Measurements from ENCODE around the gene RACK1.

RACK1 gene

GRCh38 chr5:181248277-181248676 is 4.6 kb upstream of the RACK1 start:
- peaks cover 90% of the 10 kb centered on the region for H3K79me2 ChIP-seq (ENCODE audit: control insufficient read depth, low read length)
- peaks cover 43% of the 10 kb centered on the region for H3K4me1 ChIP-seq (ENCODE audit: control insufficient read depth, low read length)
- H3K36me3 ChIP-seq (ENCODE audit: control insufficient read depth, low read length), result peaks cover 37% of the 10 kb centered on the region
- peaks cover 18% of the 10 kb centered on the region for H3F3A ChIP-seq (ENCODE audit: control insufficient read depth, insufficient read depth)
- peak overlapping the region; percentile 87 for H3K4me3 ChIP-seq (ENCODE audit: low read length)
- H3K9me3 ChIP-seq (ENCODE audit: control insufficient read depth, insufficient read depth, low read length), result no peaks in the 10 kb centered on the region
- TF ChIP-seq, protein P1, sequence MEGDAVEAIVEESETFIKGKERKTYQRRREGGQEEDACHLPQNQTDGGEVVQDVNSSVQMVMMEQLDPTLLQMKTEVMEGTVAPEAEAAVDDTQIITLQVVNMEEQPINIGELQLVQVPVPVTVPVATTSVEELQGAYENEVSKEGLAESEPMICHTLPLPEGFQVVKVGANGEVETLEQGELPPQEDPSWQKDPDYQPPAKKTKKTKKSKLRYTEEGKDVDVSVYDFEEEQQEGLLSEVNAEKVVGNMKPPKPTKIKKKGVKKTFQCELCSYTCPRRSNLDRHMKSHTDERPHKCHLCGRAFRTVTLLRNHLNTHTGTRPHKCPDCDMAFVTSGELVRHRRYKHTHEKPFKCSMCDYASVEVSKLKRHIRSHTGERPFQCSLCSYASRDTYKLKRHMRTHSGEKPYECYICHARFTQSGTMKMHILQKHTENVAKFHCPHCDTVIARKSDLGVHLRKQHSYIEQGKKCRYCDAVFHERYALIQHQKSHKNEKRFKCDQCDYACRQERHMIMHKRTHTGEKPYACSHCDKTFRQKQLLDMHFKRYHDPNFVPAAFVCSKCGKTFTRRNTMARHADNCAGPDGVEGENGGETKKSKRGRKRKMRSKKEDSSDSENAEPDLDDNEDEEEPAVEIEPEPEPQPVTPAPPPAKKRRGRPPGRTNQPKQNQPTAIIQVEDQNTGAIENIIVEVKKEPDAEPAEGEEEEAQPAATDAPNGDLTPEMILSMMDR (IDR thresholded peaks at IDR 0.05; ENCODE audit: low read depth, low read length, poor library complexity, severe bottlenecking), result no peak
- no peaks in the 10 kb centered on the region for H4K20me1 ChIP-seq (ENCODE audit: control insufficient read depth, insufficient read depth, low read depth, low read length)
- peak overlapping the region; percentile 92 for H3K4me2 ChIP-seq (ENCODE audit: low read length)
- H3K9me2 ChIP-seq (replicated peaks; ENCODE audit: control insufficient read depth, low read length), result no peaks in the 10 kb centered on the region
- H3K27me3 ChIP-seq (ENCODE audit: control insufficient read depth, low read length), result no peaks in the 10 kb centered on the region
- H3K27ac ChIP-seq (ENCODE audit: low read depth, low read length), result peak overlapping the region; percentile 25

DNA sequence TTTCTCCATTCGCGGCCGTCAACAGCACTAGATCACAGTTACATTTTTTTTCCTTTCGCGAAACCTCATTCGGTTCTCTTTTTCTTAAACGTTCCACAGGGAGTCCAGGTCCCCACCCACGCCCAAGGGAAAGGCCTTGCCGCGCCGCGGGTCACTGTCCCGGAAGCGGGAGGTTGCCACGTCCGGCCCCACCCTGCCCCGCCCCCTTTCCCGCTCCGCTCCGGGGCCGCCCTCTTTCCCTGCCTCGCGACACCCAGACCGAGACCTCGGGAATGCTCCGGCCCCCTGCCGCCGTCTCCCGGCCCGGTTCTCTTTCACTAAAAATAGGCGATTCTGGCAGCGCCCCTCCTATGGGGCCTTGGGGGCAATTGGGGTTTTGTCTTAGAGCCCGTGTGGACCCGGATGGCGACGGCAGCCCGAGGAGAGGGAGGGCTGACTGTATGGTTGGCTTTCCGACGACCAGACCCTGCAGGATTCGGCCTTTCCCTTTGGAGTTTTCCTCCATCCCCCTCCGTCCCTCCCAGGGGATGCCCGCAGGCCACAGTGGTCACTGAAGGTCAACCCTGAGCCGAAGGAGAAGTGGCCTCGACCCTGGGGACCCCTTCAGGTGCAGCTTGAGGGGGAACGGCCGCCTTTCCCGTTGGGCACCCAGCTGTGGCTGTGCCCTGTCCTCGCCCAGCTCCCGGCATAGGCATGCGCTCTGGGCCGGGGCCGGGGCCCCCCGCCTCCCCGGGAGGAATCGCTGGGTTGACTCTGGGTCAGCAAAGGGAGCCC is 2.8 kb upstream of the RACK1 start:
- Histone ChIP-seq H3K27me3 (ENCODE audit: control insufficient read depth, low read length) (no peaks in the 10 kb centered on the region), H3K36me3 (ENCODE audit: control insufficient read depth, low read length) (peaks cover 43% of the 10 kb centered on the region), H3F3A (ENCODE audit: control insufficient read depth, insufficient read depth) (peaks cover 28% of the 10 kb centered on the region), H3K4me3 (ENCODE audit: low read length) (peak overlapping the region; percentile 87), H3K27ac (ENCODE audit: low read depth, low read length) (peak overlapping the region; percentile 90), H3K4me2 (ENCODE audit: low read length) (peak overlapping the region; percentile 92), H3K9me3 (ENCODE audit: control insufficient read depth, insufficient read depth, low read length) (no peaks in the 10 kb centered on the region), H3K9me2 (replicated peaks; ENCODE audit: control insufficient read depth, low read length) (no peaks in the 10 kb centered on the region), H3K79me2 (ENCODE audit: control insufficient read depth, low read length) (peaks cover 90% of the 10 kb centered on the region), H3K4me1 (ENCODE audit: control insufficient read depth, low read length) (peaks cover 54% of the 10 kb centered on the region), H4K20me1 (ENCODE audit: control insufficient read depth, insufficient read depth, low read depth, low read length) (peaks cover 16% of the 10 kb centered on the region; the same call in 1 of the 2 replicates)
- TF ChIP-seq, protein P1 (IDR thresholded peaks at IDR 0.05; ENCODE audit: low read depth, low read length, poor library complexity, severe bottlenecking), result no peak
- TF ChIP-seq EZH2phosphoT487 (IDR thresholded peaks at IDR 0.05; ENCODE audit: borderline replicate concordance, low read length), result no peak

DNA sequence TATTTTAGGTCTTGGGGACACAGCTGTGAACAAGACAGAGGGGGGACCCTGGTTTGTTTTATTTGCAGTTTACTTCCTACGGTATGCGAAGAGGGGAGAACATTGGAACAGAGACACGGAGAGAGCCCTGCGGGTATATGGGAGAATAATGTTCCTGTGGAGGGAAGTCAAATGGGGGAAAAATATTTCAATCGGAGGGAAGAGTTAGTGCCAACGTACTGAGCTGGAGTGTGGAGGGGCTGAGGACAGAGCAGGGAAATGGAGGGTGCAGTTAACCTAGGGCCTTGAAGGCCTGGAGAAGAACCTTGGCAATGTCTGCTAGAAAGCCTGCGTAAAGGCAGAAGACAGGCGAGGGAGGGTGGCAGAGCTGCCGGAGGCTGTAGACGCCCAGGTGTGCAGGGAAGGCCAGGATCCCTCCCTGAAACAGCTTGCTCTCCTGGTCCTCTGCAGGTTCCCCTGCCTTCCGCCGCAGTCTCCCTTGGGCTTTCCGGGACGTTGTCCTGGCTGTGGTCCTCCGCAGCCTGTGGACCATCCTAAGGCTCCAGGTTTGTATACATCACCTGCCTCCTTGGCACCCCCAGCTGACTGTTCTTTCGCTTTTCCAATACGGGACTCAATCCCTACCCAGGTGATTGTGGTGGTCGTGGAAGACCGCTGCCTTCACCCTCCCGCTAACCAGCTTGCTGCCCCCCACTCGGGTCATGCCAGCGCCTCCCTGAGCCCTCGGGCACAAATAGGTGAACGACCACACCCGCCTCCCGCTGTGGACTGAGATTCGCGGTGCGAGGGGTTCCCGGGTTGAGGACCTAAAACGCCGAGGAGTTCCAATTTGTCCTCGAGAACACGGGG is 1.9 kb upstream of the RACK1 start:
- peak overlapping the region; percentile 90 for H3K27ac ChIP-seq (ENCODE audit: low read depth, low read length)
- no peak for TF ChIP-seq EZH2phosphoT487 (IDR thresholded peaks at IDR 0.05; ENCODE audit: borderline replicate concordance, low read length)
- TF ChIP-seq, protein P1 (IDR thresholded peaks at IDR 0.05; ENCODE audit: low read depth, low read length, poor library complexity, severe bottlenecking), result no peak
- H3K36me3 ChIP-seq (ENCODE audit: control insufficient read depth, low read length), result peaks cover 48% of the 10 kb centered on the region
- H3K9me3 ChIP-seq (ENCODE audit: control insufficient read depth, insufficient read depth, low read length), result no peaks in the 10 kb centered on the region
- H4K20me1 ChIP-seq (ENCODE audit: control insufficient read depth, insufficient read depth, low read depth, low read length), result peaks cover 18% of the 10 kb centered on the region; the same call in 1 of the 2 replicates
- H3K79me2 ChIP-seq (ENCODE audit: control insufficient read depth, low read length), result peaks cover 92% of the 10 kb centered on the region
- peak overlapping the region; percentile 87 for H3K4me3 ChIP-seq (ENCODE audit: low read length)
- no peaks in the 10 kb centered on the region for H3K27me3 ChIP-seq (ENCODE audit: control insufficient read depth, low read length)
- peaks cover 36% of the 10 kb centered on the region for H3F3A ChIP-seq (ENCODE audit: control insufficient read depth, insufficient read depth)
- H3K9me2 ChIP-seq (replicated peaks; ENCODE audit: control insufficient read depth, low read length), result no peaks in the 10 kb centered on the region
- H3K4me1 ChIP-seq (ENCODE audit: control insufficient read depth, low read length), result peaks cover 56% of the 10 kb centered on the region
- H3K4me2 ChIP-seq (ENCODE audit: low read length), result peak overlapping the region; percentile 92

Measured in DOHH2 (cell line).